Measurements from ENCODE around the gene TTLL5.
"Not testable (repeated sequence)": the region's sequence is repeated elsewhere in the genome, so short reads cannot be mapped to it uniquely, and the experiment has no call there.

- TF ChIP-seq CTCF (conservative IDR thresholded peaks at IDR 0.05; ENCODE audit: low read depth, low read length); EZH2phosphoT487 (IDR thresholded peaks at IDR 0.05; ENCODE audit: borderline replicate concordance, low read length): not testable (repeated sequence)
Observed at GRCh38 chr14:75925141-75925840, 264.2 kb downstream of the TTLL5 start.

Data from PC-3 (cell line).